GM18502 (cell line): Measurements from ENCODE around the gene PTCH1.
A peak's percentile ranks its signal among the peaks of the same experiment; 100 is the strongest.

Experiments used
- ATAC-seq: cut with Tn5 transposase; IDR thresholded peaks from one replicate; pipeline ENCODE4 v1.9.1; 2021; ENCODE audit warnings: mild to moderate bottlenecking; ENCODE audit not compliant: unreplicated experiment, poor library complexity

Gene PTCH1

GRCh38 chr9:95477441-95477840 is 39.3 kb downstream of the PTCH1 start:
- no peak for ATAC-seq

- no peak for ATAC-seq
Observed at GRCh38 chr9:95468791-95469190, 48.0 kb downstream of the PTCH1 start.

- ATAC-seq: no peak
Observed at GRCh38 chr9:95465115-95465514, 51.7 kb downstream of the PTCH1 start.

GRCh38 chr9:95463148-95464060 is 53.4 kb downstream of the PTCH1 start:
- peak; percentile 7 for ATAC-seq

GRCh38 chr9:95462249-95463147 is 54.3 kb downstream of the PTCH1 start:
- peak; percentile 96 for ATAC-seq

- no peak for ATAC-seq
Observed at GRCh38 chr9:95461448-95462248, 55.1 kb downstream of the PTCH1 start.

- ATAC-seq: no peak
Observed at GRCh38 chr9:95460518-95461164, 56.1 kb downstream of the PTCH1 start.

GRCh38 chr9:95459851-95460517 is 56.8 kb downstream of the PTCH1 start:
- ATAC-seq: no peak

GRCh38 chr9:95459178-95459577 is 57.6 kb downstream of the PTCH1 start:
- no peak for ATAC-seq

GRCh38 chr9:95458666-95459065 is 58.1 kb downstream of the PTCH1 start:
- ATAC-seq: no peak

GRCh38 chr9:95457769-95458168 is 59.0 kb downstream of the PTCH1 start:
- no peak for ATAC-seq

- no peak for ATAC-seq
Observed at GRCh38 chr9:95455714-95456113, 61.1 kb downstream of the PTCH1 start.

GRCh38 chr9:95452176-95452575 is 64.6 kb downstream of the PTCH1 start:
- ATAC-seq: no peak

- no peak for ATAC-seq
Observed at GRCh38 chr9:95451065-95451426, 65.7 kb downstream of the PTCH1 start.

GRCh38 chr9:95450171-95451064 is 66.4 kb downstream of the PTCH1 start:
- no peak for ATAC-seq

GRCh38 chr9:95449016-95449415 is 67.8 kb downstream of the PTCH1 start:
- no peak for ATAC-seq

GRCh38 chr9:95447660-95448420 is 68.9 kb downstream of the PTCH1 start:
- no peak for ATAC-seq

GRCh38 chr9:95446984-95447383 is 69.8 kb downstream of the PTCH1 start:
- ATAC-seq: no peak
